ENCODE measurements around the gene CDK5RAP2. TPM values are rescaled to one million over a fixed set of nuclear protein-coding genes. Genes with fewer than 3 reads are reported as not detected.

Gene CDK5RAP2
- total and polyA plus RNA-seq, 7 donors: 10.6 to 57.8 (median 41.0) TPM

DNA sequence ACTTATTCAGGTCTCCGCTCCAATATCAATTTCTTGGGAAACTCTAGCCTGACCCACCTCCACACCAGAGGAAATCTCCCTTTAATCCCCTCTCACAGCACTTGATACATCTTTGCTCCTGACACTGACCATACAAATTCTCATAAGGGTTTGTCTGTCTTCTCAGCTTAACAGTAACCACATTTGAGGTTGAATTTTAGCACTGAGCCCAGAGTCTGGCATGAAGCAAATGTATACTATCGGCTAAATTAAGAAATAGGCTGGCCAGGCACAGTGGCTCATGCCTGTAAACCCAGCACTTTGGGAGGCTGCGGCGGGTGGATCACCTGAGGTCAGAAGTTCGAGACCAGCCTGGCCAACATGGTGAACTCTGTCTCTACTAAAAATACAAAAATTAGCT, 9.7 kb downstream of the CDK5RAP2 start:
- no peaks in the 10 kb centered on the region for H3K9me3 ChIP-seq
- intact Hi-C loops (cut with DNase I): no loop called here
- no peak overlapping the region for H3K4me3 ChIP-seq
- no peaks in the 10 kb centered on the region for H3K27me3 ChIP-seq
- H3K4me1 ChIP-seq: peaks cover 0 to 29% (median 20%) of the 10 kb centered on the region in 4 donors
- DNase-seq: no peak
- H3K27ac ChIP-seq: peak overlapping the region in 3 of 4 donors; percentile 58 to 74 (median 59)
- TF ChIP-seq, protein P1, sequence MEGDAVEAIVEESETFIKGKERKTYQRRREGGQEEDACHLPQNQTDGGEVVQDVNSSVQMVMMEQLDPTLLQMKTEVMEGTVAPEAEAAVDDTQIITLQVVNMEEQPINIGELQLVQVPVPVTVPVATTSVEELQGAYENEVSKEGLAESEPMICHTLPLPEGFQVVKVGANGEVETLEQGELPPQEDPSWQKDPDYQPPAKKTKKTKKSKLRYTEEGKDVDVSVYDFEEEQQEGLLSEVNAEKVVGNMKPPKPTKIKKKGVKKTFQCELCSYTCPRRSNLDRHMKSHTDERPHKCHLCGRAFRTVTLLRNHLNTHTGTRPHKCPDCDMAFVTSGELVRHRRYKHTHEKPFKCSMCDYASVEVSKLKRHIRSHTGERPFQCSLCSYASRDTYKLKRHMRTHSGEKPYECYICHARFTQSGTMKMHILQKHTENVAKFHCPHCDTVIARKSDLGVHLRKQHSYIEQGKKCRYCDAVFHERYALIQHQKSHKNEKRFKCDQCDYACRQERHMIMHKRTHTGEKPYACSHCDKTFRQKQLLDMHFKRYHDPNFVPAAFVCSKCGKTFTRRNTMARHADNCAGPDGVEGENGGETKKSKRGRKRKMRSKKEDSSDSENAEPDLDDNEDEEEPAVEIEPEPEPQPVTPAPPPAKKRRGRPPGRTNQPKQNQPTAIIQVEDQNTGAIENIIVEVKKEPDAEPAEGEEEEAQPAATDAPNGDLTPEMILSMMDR (IDR thresholded peaks at IDR 0.05): no peak
- TF ChIP-seq EP300 (IDR thresholded peaks at IDR 0.05): no peak
- no peak for TF ChIP-seq POLR2AphosphoS5 (IDR thresholded peaks at IDR 0.05)
- no peak for TF ChIP-seq POLR2A (IDR thresholded peaks at IDR 0.05)
- 96 to 97% methylated on average over 5 of the region's 5 CpGs for WGBS, 2 donors
- peaks cover 0 to 63% (median 30%) of the 10 kb centered on the region in 4 donors for H3K36me3 ChIP-seq

DNA sequence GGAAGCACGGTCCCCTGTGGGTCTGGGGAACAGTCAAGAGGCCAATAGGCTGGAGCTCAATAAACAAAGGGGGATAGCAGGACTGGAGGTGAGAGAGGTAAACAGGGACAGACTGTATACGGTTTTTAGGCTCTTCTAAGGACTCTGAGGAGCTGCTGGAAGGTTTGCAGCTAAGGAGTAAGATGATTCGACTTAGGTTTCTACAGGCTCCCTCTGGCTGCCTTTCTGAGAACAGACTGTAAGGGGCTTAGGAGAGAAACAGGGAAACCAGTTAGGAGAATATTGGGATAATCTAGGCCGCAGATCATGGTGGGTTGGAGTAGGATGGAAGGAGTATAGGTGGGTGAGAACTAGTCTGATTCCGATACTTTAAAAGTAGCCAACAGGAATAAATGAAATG, 10.4 kb downstream of the CDK5RAP2 start:
- H3K4me1 ChIP-seq: peaks cover 0 to 29% (median 20%) of the 10 kb centered on the region in 4 donors
- intact Hi-C loops (cut with DNase I): no loop called here
- 92 to 94% methylated on average over 5 of the region's 5 CpGs for WGBS, 2 donors
- H3K36me3 ChIP-seq: peaks cover 0 to 70% (median 30%) of the 10 kb centered on the region in 4 donors
- H3K9me3 ChIP-seq: no peaks in the 10 kb centered on the region
- no peak for DNase-seq
- no peak for TF ChIP-seq EP300 (IDR thresholded peaks at IDR 0.05)
- no peak overlapping the region for H3K27ac ChIP-seq
- no peak overlapping the region for H3K4me3 ChIP-seq
- H3K27me3 ChIP-seq: no peaks in the 10 kb centered on the region

DNA sequence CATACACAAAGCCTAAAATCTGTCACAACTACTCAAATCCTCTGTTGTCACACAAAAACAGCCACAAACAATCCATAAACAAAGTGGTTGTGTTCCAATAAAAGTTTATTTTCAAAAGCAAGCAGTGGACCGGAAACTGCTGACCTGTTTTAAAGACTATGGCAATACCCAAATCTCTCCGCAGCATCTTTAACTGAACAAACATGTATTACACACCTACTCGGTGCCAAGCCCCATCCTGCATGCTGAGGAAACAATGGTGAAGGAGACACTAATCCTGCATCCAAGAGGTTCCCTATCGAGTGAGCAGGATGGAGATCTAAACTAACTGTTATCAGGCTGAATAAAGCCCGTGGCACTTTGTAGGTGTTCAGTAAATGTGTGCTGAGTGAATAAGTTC, 11.2 kb downstream of the CDK5RAP2 start:
- H3K4me1 ChIP-seq: peaks cover 0 to 29% (median 20%) of the 10 kb centered on the region in 4 donors
- H3K27ac ChIP-seq: no peak overlapping the region
- no peaks in the 10 kb centered on the region for H3K9me3 ChIP-seq
- DNase-seq: no peak
- TF ChIP-seq EP300 (IDR thresholded peaks at IDR 0.05): no peak
- TF ChIP-seq, protein P1 (IDR thresholded peaks at IDR 0.05): no peak
- H3K27me3 ChIP-seq: no peaks in the 10 kb centered on the region
- WGBS, 2 donors: 93 to 94% methylated on average over 5 of the region's 5 CpGs
- intact Hi-C loops (cut with DNase I): no loop called here
- H3K36me3 ChIP-seq: peaks cover 0 to 76% (median 30%) of the 10 kb centered on the region in 4 donors
- H3K4me3 ChIP-seq: no peak overlapping the region

DNA sequence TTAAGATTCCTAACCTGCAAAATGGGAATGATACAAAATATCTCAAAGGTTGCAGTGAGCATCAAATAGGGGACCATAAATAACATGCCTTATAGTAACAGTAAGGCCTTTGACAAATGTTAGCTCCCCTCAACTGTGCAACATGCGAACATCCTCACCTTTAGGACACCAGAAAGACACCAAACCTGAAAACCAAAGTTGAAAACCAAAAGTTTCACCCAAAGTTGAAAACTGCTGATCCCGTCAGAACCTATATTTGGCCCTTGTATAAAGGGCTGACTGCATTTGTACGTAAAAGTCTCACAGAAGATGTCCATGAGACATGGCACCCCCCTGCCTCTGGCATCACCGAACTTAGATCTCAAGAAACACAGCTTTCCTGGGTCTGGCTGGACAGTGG, 12.1 kb downstream of the CDK5RAP2 start:
- no peaks in the 10 kb centered on the region for H3K9me3 ChIP-seq
- DNase-seq: no peak
- H3K27ac ChIP-seq: no peak overlapping the region
- no peaks in the 10 kb centered on the region for H3K27me3 ChIP-seq
- WGBS, 2 donors: 95 to 96% methylated on average over 4 of the region's 4 CpGs
- TF ChIP-seq, protein P1 (IDR thresholded peaks at IDR 0.05): no peak
- TF ChIP-seq EP300 (IDR thresholded peaks at IDR 0.05) (no peak), POLR2AphosphoS5 (IDR thresholded peaks at IDR 0.05) (no peak), POLR2A (IDR thresholded peaks at IDR 0.05) (no peak)
- H3K36me3 ChIP-seq: peaks cover 0 to 86% (median 30%) of the 10 kb centered on the region in 4 donors
- peaks cover 0 to 30% (median 20%) of the 10 kb centered on the region in 4 donors for H3K4me1 ChIP-seq
- H3K4me3 ChIP-seq: no peak overlapping the region
- intact Hi-C loops (cut with DNase I): no loop called here

DNA sequence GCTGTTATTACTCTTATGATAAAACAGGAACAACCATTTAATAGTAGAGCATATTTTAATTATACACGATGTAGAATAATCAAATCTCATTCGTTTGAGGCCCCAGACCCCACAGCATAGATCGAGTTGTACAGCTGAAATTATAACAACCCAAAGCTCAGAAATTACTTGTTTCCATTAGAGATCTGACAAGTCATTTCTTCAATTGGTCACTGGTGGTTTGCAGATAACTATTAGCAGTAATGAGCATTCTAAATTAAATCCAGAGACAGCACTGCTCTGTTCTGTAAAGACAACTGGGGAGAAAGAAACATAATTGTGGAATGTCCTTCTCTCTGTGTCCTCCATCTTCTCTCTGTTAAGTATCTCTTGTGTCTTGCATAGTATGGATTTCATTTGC, 12.9 kb downstream of the CDK5RAP2 start:
- Histone ChIP-seq H3K36me3 (peaks cover 0 to 93% (median 30%) of the 10 kb centered on the region in 4 donors), H3K9me3 (no peaks in the 10 kb centered on the region), H3K4me3 (no peak overlapping the region), H3K27ac (no peak overlapping the region), H3K4me1 (peaks cover 0 to 22% (median 17%) of the 10 kb centered on the region in 4 donors), H3K27me3 (no peaks in the 10 kb centered on the region)
- intact Hi-C loops (cut with DNase I): no loop called here
- WGBS, 2 donors: 87 to 93% methylated on average over 3 of the region's 3 CpGs
- no peak for DNase-seq
- no peak for TF ChIP-seq EP300 (IDR thresholded peaks at IDR 0.05)
- no peak for TF ChIP-seq POLR2A (IDR thresholded peaks at IDR 0.05)
- TF ChIP-seq, protein P1 (IDR thresholded peaks at IDR 0.05): no peak
- no peak for TF ChIP-seq POLR2AphosphoS5 (IDR thresholded peaks at IDR 0.05)

All from sigmoid colon (tissue), 7 donors.